Measurements from ENCODE around the gene HLCS. TPM values are rescaled to one million over a fixed set of nuclear protein-coding genes. Genes with fewer than 3 reads are reported as not detected.
A peak's percentile ranks its signal among the peaks of the same experiment; 100 is the strongest.

HLCS gene
- total and polyA plus RNA-seq, 2 donors (not counting 3 experiments of a cell fraction or from before 2014, with no cell fraction given): 6.7 to 17.2 TPM

- Histone ChIP-seq H3K4me2 (ENCODE audit: insufficient read depth, low read length) (peak overlapping the region; percentile 56), H3K79me2 (ENCODE audit: control insufficient read depth, insufficient read depth, low read length) (no peaks in the 10 kb centered on the region), H3K9me3 (replicated peaks; ENCODE audit: control insufficient read depth, insufficient read depth, low read length) (no peaks in the 10 kb centered on the region), H3K9me1 (replicated peaks; ENCODE audit: control insufficient read depth, extremely low read depth, insufficient read depth, low read length) (no peaks in the 10 kb centered on the region), H4K20me1 (replicated peaks; ENCODE audit: control insufficient read depth, extremely low read depth, insufficient read depth, low read length) (no peaks in the 10 kb centered on the region), H3K4me3 (replicated peaks in 1 of 3; ENCODE audit: insufficient read depth in 1 of 3, low read depth in 1 of 3, low read length in 3 of 3) (peak overlapping the region; percentile 16 to 37 (median 16)), H3K36me3 (ENCODE audit: control insufficient read depth in 2 of 2, extremely low read depth in 1 of 2, insufficient read depth in 2 of 2, low read length in 2 of 2) (no peaks in the 10 kb centered on the region), H2AFZ (ENCODE audit: low read depth, low read length) (peak overlapping the region; percentile 59), H3K9ac (replicated peaks; ENCODE audit: extremely low read depth, insufficient read depth, low read length) (peak overlapping the region; percentile 25), H3K27ac (ENCODE audit: insufficient read depth, low read depth, low read length) (no peak overlapping the region), H3K4me1 (ENCODE audit: control insufficient read depth, extremely low read depth, insufficient read depth, low read length) (peaks cover 7% of the 10 kb centered on the region), H3K27me3 (ENCODE audit: control insufficient read depth in 2 of 2, insufficient read depth in 2 of 2, low read length in 2 of 2) (peaks cover 0 to 8% of the 10 kb centered on the region in 2 experiments)
- peak; percentile 35 for DNase-seq (ENCODE audit: low read depth, low spot score)
- TF ChIP-seq, protein P1, sequence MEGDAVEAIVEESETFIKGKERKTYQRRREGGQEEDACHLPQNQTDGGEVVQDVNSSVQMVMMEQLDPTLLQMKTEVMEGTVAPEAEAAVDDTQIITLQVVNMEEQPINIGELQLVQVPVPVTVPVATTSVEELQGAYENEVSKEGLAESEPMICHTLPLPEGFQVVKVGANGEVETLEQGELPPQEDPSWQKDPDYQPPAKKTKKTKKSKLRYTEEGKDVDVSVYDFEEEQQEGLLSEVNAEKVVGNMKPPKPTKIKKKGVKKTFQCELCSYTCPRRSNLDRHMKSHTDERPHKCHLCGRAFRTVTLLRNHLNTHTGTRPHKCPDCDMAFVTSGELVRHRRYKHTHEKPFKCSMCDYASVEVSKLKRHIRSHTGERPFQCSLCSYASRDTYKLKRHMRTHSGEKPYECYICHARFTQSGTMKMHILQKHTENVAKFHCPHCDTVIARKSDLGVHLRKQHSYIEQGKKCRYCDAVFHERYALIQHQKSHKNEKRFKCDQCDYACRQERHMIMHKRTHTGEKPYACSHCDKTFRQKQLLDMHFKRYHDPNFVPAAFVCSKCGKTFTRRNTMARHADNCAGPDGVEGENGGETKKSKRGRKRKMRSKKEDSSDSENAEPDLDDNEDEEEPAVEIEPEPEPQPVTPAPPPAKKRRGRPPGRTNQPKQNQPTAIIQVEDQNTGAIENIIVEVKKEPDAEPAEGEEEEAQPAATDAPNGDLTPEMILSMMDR (IDR thresholded peaks at IDR 0.05; ENCODE audit: extremely low read depth in 1 of 2, insufficient read depth in 1 of 2, low read depth in 1 of 2, low read length in 2 of 2): peak; percentile 20 to 39
- TF ChIP-seq, protein P2, sequence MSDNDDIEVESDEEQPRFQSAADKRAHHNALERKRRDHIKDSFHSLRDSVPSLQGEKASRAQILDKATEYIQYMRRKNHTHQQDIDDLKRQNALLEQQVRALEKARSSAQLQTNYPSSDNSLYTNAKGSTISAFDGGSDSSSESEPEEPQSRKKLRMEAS (IDR thresholded peaks at IDR 0.05; ENCODE audit: insufficient read depth, insufficient read length): no peak
- no peak for FAIRE-seq
- ChIA-PET CTCF (interaction anchor here (0.6 to 6.1 kb wide), 29 partner anchors 9 to 328 kb away, joined by 3 to 78 read pairs (median 4); no protein-coding TSS in a partner anchor), POLR2A (no interaction called here)
- dilution Hi-C loops (cut with MboI; ENCODE audit: extremely low pct_ligation_motif_present, low sequenced_read_pairs) (no loop called here), intact Hi-C loops (cut with micrococcal nuclease) (loop anchor here (1.0 to 5.0 kb wide), 4 partner anchors 106 to 246 kb away; no protein-coding TSS in a partner anchor)
- no TSS peak for BruUV-seq (replicated peaks)
Observed at GRCh38 chr21:36747815-36748383, 218.6 kb downstream of the HLCS start.

Data from endothelial cell of umbilical vein (primary cell).